Measurements from ENCODE around the gene CASP9.
"Not testable (repeated sequence)": the region's sequence is repeated elsewhere in the genome, so short reads cannot be mapped to it uniquely, and the experiment has no call there.

CASP9 gene

GRCh38 chr1:15525050-15526020, 1.3 kb upstream of the CASP9 start:
- DNase-seq: peak; percentile 39

- DNase-seq: peak; percentile 92
Observed at GRCh38 chr1:15524283-15525049, 451 bp upstream of the CASP9 start.

GRCh38 chr1:15523104-15524020, 653 bp downstream of the CASP9 start:
- DNase-seq: no peak

GRCh38 chr1:15522551-15522950, 1.5 kb downstream of the CASP9 start:
- no peak for DNase-seq

- not testable (repeated sequence) for DNase-seq
Observed at GRCh38 chr1:15521206-15521906, 2.7 kb downstream of the CASP9 start.

- no peak for DNase-seq
Observed at GRCh38 chr1:15519625-15520024, 4.4 kb downstream of the CASP9 start.

- DNase-seq: no peak
Observed at GRCh38 chr1:15515022-15515663, 8.9 kb downstream of the CASP9 start.

GRCh38 chr1:15514557-15514956, 9.5 kb downstream of the CASP9 start:
- DNase-seq: not testable (repeated sequence)

GRCh38 chr1:15513919-15514318, 10.1 kb downstream of the CASP9 start:
- DNase-seq: no peak

- DNase-seq: no peak
Observed at GRCh38 chr1:15513192-15513591, 10.8 kb downstream of the CASP9 start.

GRCh38 chr1:15510611-15511405, 13.2 kb downstream of the CASP9 start:
- DNase-seq: no peak

- DNase-seq: no peak
Observed at GRCh38 chr1:15509586-15509985, 14.4 kb downstream of the CASP9 start.

GRCh38 chr1:15508700-15509487, 15.1 kb downstream of the CASP9 start:
- DNase-seq: no peak

GRCh38 chr1:15507278-15507677, 16.7 kb downstream of the CASP9 start:
- no peak for DNase-seq

GRCh38 chr1:15506831-15507230, 17.2 kb downstream of the CASP9 start:
- no peak for DNase-seq

- no peak for DNase-seq
Observed at GRCh38 chr1:15504436-15504835, 19.6 kb downstream of the CASP9 start.

GRCh38 chr1:15501208-15502032, 22.6 kb downstream of the CASP9 start:
- DNase-seq: peak; percentile 27

- no peak for DNase-seq
Observed at GRCh38 chr1:15500184-15501178, 23.5 kb downstream of the CASP9 start.

Measured in SHP77 treated with DMSO at 0.1 percent for 48 hours (cell line).